Nephron (organoid): ENCODE measurements around the gene FXYD4.

Source experiments
- H3K27ac Mint-ChIP-seq, 3 experiments: 2 replicates each; pipeline ENCODE4 v1.8.0; 2020; ENCODE audit warnings: mixed read lengths in 3 of 3, mild to moderate bottlenecking in 2 of 3, moderate library complexity in 1 of 3
- H3K27me3 Mint-ChIP-seq: 2 replicates; pipeline ENCODE4 v1.8.0; 2021; ENCODE audit warnings: low read depth, mild to moderate bottlenecking, moderate library complexity, mixed read lengths
- H3K36me3 Mint-ChIP-seq: 2 replicates; pipeline ENCODE4 v1.8.0; 2020; ENCODE audit warnings: low read depth, mixed read lengths
- H3K4me1 Mint-ChIP-seq: 2 replicates; pipeline ENCODE4 v1.8.0; 2020; ENCODE audit warnings: mixed read lengths
- H3K4me3 Mint-ChIP-seq, 3 experiments: 2 replicates each; pipeline ENCODE4 v1.8.0; 2020; ENCODE audit warnings: mild to moderate bottlenecking in 3 of 3, mixed read lengths in 3 of 3, moderate library complexity in 2 of 3
- H3K9me3 Mint-ChIP-seq: 2 replicates; pipeline ENCODE4 v1.8.0; 2020; ENCODE audit warnings: mixed read lengths
- TF ChIP-seq, protein P1 (sequence below), 3 experiments: fragments of 200-600 bp; sonication (generic); IDR thresholded peaks; one replicate each; pipeline ENCODE4 v1.5.0; 2021; ENCODE audit warnings: antibody characterized with exemption in 3 of 3; ENCODE audit not compliant: unreplicated experiment in 3 of 3

The FXYD4 gene

DNA sequence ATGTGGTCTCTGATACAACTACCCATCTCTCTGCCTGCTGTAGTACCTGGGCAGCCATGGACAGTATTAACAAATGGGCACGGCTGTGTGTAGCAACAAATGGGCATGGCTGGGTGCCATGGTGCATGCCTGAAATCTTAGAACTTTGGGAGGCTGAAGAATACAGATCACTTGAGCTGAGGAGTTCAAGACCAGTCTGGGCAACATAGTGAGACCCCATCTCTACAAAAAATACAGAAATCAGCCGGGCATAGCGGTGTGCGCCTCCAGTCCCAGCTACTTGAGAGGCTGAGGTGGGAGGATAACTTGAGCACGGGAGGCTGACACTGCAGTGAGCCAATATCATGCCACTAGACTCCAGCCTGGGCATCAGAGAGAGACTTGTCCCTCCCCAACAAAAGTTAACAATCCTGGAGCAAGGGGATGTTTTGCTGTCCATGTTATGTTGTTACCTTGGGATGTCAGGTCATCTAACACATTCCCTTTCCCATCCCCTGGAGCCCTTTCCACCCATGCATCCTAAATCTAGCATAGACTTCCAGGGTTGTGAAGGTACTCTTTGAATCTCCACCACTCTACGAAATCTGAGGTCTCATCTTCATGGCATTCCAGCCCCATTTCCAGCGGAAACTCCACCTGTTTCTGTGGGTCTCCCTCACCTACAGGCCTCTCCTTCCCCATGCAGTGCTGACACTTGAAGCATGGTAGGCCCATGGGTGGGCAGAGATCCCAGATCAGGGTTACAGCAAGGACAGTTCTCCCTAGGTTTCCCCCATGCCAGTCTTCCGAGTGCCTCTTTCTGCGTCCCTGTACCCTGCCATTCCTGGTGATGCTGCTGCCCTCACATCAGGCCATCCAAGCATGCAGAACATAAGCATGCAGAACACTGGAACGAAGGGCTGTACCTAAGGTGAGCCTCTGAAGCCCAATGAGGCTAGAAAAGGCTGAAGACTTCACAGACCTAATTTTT is 13.1 kb downstream of the FXYD4 start:
- Mint-ChIP-seq H3K27ac (no peak overlapping the region), H3K9me3 (no peaks in the 10 kb centered on the region), H3K36me3 (peaks cover 35% of the 10 kb centered on the region), H3K4me1 (no peaks in the 10 kb centered on the region), H3K27me3 (no peaks in the 10 kb centered on the region), H3K4me3 (no peak overlapping the region)
- TF ChIP-seq, protein P1, sequence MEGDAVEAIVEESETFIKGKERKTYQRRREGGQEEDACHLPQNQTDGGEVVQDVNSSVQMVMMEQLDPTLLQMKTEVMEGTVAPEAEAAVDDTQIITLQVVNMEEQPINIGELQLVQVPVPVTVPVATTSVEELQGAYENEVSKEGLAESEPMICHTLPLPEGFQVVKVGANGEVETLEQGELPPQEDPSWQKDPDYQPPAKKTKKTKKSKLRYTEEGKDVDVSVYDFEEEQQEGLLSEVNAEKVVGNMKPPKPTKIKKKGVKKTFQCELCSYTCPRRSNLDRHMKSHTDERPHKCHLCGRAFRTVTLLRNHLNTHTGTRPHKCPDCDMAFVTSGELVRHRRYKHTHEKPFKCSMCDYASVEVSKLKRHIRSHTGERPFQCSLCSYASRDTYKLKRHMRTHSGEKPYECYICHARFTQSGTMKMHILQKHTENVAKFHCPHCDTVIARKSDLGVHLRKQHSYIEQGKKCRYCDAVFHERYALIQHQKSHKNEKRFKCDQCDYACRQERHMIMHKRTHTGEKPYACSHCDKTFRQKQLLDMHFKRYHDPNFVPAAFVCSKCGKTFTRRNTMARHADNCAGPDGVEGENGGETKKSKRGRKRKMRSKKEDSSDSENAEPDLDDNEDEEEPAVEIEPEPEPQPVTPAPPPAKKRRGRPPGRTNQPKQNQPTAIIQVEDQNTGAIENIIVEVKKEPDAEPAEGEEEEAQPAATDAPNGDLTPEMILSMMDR (IDR thresholded peaks at IDR 0.05; ENCODE audit: unreplicated experiment in 3 of 3): no peak

DNA sequence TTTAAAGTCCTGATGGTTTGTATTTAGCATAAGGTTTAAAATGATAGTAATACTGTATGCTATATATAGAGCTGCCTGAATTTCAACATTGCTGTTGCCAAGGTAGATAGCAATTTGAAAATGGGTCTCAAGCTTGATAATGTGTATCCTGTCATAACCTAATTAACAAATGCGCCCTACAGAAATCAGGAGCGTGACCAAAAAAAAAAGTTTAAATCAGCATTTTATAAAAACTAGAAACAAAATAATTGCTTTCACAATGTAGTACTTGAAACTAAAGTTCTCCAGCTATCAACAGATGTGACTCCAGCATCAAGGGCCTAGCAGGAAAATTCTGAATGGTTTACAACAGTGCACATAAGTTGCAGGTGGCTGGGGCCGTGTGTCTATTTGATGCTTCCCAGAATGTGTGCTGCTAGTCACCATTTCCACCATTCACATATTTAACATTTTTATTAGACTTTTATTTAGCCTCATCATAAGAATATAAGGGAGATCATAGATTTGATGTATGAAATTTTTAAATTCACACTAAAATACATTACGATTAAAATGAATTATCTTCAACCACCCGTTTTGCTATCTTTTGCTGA is 14.1 kb downstream of the FXYD4 start:
- peaks cover 4% of the 10 kb centered on the region for H3K4me1 Mint-ChIP-seq
- TF ChIP-seq, protein P1 (IDR thresholded peaks at IDR 0.05; ENCODE audit: unreplicated experiment in 3 of 3): no peak
- H3K27me3 Mint-ChIP-seq: no peaks in the 10 kb centered on the region
- H3K4me3 Mint-ChIP-seq: no peak overlapping the region
- H3K27ac Mint-ChIP-seq: no peak overlapping the region
- H3K36me3 Mint-ChIP-seq: peaks cover 44% of the 10 kb centered on the region
- H3K9me3 Mint-ChIP-seq: no peaks in the 10 kb centered on the region

DNA sequence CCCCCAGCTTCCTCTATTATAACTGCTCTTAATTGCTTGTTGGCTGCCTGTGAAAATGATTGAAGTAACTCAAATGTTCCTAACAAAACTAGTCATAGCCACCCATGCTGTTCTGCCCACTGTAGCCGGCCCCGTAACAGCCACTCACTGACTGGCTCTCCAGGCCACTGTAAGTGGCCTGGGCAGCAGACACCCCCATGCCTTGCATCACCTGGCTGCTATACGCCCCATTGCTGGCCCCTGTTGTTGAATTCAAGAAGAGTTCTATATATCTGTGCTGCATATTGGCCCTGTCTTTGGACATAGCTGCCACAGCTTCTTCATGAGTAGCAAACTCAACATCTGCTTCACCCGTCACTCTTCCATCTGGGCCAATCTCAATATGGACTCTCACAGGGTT is 15.1 kb downstream of the FXYD4 start:
- Mint-ChIP-seq H3K4me3 (no peak overlapping the region), H3K9me3 (no peaks in the 10 kb centered on the region), H3K27ac (no peak overlapping the region), H3K27me3 (no peaks in the 10 kb centered on the region), H3K4me1 (peaks cover 6% of the 10 kb centered on the region), H3K36me3 (peaks cover 55% of the 10 kb centered on the region)
- TF ChIP-seq, protein P1 (IDR thresholded peaks at IDR 0.05; ENCODE audit: unreplicated experiment in 3 of 3): no peak

DNA sequence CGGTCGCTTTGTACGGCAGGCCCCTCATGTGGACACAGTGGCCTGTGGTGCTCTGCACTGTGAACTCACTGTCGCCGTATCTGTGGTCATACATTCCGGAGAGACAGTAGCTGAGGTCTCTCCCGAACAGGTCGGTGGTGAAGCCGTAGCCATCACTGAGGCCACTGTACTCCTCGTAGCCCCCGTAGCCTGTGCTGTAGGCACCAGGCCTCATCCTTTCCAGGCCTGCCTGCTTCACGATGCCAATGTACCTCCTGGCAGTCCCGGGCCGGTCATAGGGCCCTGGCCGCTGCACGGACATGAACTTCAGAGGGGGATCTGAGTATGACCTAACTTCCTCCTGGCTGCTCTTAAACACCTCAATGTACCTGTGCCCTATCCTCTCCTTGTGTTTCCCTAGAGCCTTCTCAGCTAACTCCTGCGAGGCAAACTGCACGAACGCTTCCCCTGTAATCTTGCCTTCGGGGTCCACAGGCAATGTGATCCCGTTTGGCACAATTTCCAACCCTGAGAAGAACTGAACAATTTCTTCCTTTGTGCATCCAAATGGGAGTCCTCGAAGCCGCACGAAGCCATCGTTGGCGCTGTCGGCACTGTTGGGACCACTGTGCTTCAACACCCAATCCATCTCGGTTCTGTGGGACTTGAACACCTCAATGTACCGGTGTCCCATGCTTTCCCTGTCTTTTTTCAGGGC is 15.7 kb downstream of the FXYD4 start:
- no peaks in the 10 kb centered on the region for H3K9me3 Mint-ChIP-seq
- peaks cover 58% of the 10 kb centered on the region for H3K36me3 Mint-ChIP-seq
- no peak overlapping the region for H3K4me3 Mint-ChIP-seq
- H3K27ac Mint-ChIP-seq: no peak overlapping the region
- TF ChIP-seq, protein P1 (IDR thresholded peaks at IDR 0.05; ENCODE audit: unreplicated experiment in 3 of 3): no peak
- H3K27me3 Mint-ChIP-seq: no peaks in the 10 kb centered on the region
- peaks cover 6% of the 10 kb centered on the region for H3K4me1 Mint-ChIP-seq

DNA sequence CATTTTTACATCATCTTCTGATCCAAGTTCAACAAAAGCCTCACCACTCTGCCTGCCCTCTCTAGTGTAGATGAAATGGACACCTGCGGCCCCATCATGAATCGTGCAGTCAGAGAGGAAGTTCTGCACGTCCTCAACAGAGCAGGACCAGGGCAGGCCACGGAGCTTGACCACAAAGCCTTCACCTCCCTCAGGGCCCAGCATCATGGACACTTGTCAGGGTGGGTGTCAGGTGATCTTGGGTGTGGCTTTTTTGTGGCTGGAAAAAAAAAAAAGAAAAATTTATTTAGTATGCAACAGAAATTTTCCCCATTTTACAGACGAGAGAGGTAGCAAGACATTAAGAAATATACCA is 16.2 kb downstream of the FXYD4 start:
- Mint-ChIP-seq H3K4me1 (peaks cover 10% of the 10 kb centered on the region), H3K4me3 (no peak overlapping the region), H3K27me3 (no peaks in the 10 kb centered on the region), H3K9me3 (no peaks in the 10 kb centered on the region), H3K36me3 (peaks cover 64% of the 10 kb centered on the region), H3K27ac (no peak overlapping the region)
- TF ChIP-seq, protein P1 (IDR thresholded peaks at IDR 0.05; ENCODE audit: unreplicated experiment in 3 of 3): no peak
